Measurements from ENCODE around the gene KLK12. TPM values are rescaled to one million over a fixed set of nuclear protein-coding genes. Genes with fewer than 3 reads are reported as not detected.

KLK12 gene
- total and polyA plus RNA-seq, 9 of the 15 experiments (the other 6 are each of a cell fraction or from before 2014, with no cell fraction given): not detected

- peak in 1 of 2 experiments; percentile 12; a peak in 1 of 4 replicates for TF ChIP-seq RCOR1 (IDR thresholded peaks at IDR 0.05; ENCODE audit: borderline replicate concordance in 1 of 2, low read depth in 2 of 2, low read length in 2 of 2)
- no peak for TF ChIP-seq ZNF280B (CRISPR knock-in tag; IDR thresholded peaks at IDR 0.05)
- peak; percentile 51; the same call in 1 of the 2 replicates for TF ChIP-seq XRCC5 (IDR thresholded peaks at IDR 0.05; ENCODE audit: low read depth, low read length)
- peak; percentile 68 for TF ChIP-seq SP1 (CRISPR knock-in tag; IDR thresholded peaks at IDR 0.05)
- no peak; the same call in 1 of the 2 replicates for TF ChIP-seq MGA (IDR thresholded peaks at IDR 0.05)
- TF ChIP-seq FUS (optimal IDR thresholded peaks at IDR 0.05; ENCODE audit: low read depth, low read length): no peak
- TF ChIP-seq JUN (IDR thresholded peaks at IDR 0.05; ENCODE audit: borderline replicate concordance, low read depth, low read length): peak; percentile 96
- TF ChIP-seq JUN (CRISPR knock-in tag; IDR thresholded peaks at IDR 0.05; ENCODE audit: borderline replicate concordance): no peak
- peak; percentile 62; the same call in 1 of the 2 replicates for TF ChIP-seq SUPT5H (IDR thresholded peaks at IDR 0.05)
- TF ChIP-seq TOE1 (IDR thresholded peaks at IDR 0.05; ENCODE audit: borderline replicate concordance): peak; percentile 63; the same call in 1 of the 2 replicates
- TF ChIP-seq TOE1 (CRISPR knock-in tag; IDR thresholded peaks at IDR 0.05; ENCODE audit: borderline replicate concordance, low read depth): no peak
- 0 out of 2 replicates have a peak, but pooled peaks have one; percentile 6 for TF ChIP-seq SMARCE1 (IDR thresholded peaks at IDR 0.05)
- TF ChIP-seq BHLHE40 (IDR thresholded peaks at IDR 0.05; ENCODE audit: low read length): peak; percentile 28; the same call in 1 of the 2 replicates
Observed at GRCh38 chr19:51002542-51003311, 32.1 kb downstream of the KLK12 start (continued).

Data from K562 (cell line).